Muscle layer of duodenum (tissue), 2 donors: ENCODE results near the gene DENND1B.

Experiments used
- H3K27ac ChIP-seq: one replicate; pipeline ENCODE4 v1.7.0; 2013; ENCODE audit warnings: mild to moderate bottlenecking, low read length
- H3K27me3 ChIP-seq: one replicate; pipeline ENCODE4 v1.7.0; 2013; ENCODE audit warnings: low read depth, mild to moderate bottlenecking, control low read depth, low read length
- H3K36me3 ChIP-seq, 2 donors: one replicate each; pipeline ENCODE4 v1.7.0; 2013; ENCODE audit warnings: low read length in 2 of 2, control low read depth in 1 of 2, mild to moderate bottlenecking in 1 of 2; ENCODE audit not compliant: insufficient read depth in 2 of 2, control insufficient read depth in 1 of 2
- H3K4me1 ChIP-seq, 2 donors: one replicate each; pipeline ENCODE4 v1.7.0; 2013; ENCODE audit warnings: low read length in 2 of 2, mild to moderate bottlenecking in 2 of 2, control low read depth in 1 of 2, moderate library complexity in 1 of 2; ENCODE audit not compliant: insufficient read depth in 2 of 2, control insufficient read depth in 1 of 2
- H3K4me3 ChIP-seq, 2 donors: one replicate each; pipeline ENCODE4 v1.7.0; 2013; ENCODE audit warnings: low read length in 2 of 2, low read depth in 1 of 2, mild to moderate bottlenecking in 1 of 2
- H3K9me3 ChIP-seq, 2 donors: one replicate each; pipeline ENCODE4 v1.7.0; 2013; ENCODE audit warnings: low read length in 2 of 2, control low read depth in 1 of 2, mild to moderate bottlenecking in 1 of 2; ENCODE audit not compliant: control insufficient read depth in 1 of 2
- donor health status: healthy.

DENND1B gene

GRCh38 chr1:197782722-197783360, 7.6 kb upstream of the DENND1B start:
- H3K27me3 ChIP-seq = no peaks in the 10 kb centered on the region
- no peaks in the 10 kb centered on the region for H3K9me3 ChIP-seq
- H3K36me3 ChIP-seq = no peaks in the 10 kb centered on the region
- no peak overlapping the region for H3K4me3 ChIP-seq
- H3K27ac ChIP-seq = peak overlapping the region; percentile 47
- H3K4me1 ChIP-seq = no peaks in the 10 kb centered on the region

DNA sequence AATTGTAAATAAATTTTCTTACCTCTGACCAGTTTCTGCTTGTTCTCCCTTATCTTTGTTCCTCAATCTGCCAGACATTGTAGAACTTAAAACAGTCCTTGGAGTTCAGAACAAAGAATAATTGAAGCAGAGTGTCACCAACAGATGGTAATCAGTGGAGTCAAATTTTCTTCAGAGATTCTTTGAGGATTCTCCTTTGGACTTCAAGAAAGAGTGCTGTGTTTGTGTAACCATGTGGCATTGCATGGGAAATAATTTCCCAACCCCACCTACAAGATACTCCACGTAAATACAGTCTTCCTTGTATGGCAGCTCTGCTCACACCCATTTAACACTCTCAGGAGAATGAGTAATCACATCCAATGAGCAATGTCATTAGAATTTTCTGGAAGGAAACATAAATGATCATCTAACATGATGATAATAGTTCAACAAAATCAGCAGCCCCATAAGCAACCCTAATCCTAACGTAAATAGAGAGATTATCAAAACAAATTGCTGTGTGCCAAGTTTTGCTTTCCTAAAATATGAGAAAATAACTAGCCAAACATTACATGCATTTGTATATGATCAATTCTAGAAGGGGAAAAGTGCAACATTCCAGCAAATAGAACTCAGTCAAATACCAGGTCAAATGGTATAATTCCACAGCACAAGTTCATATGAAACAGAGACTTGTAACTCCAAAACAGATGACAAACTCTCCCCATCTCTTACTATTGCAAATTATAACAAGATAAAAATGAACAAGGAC, 6.9 kb upstream of the DENND1B start:
- Histone ChIP-seq H3K27ac (peak overlapping the region; percentile 47), H3K36me3 (no peaks in the 10 kb centered on the region), H3K4me1 (no peaks in the 10 kb centered on the region), H3K4me3 (no peak overlapping the region), H3K9me3 (no peaks in the 10 kb centered on the region), H3K27me3 (no peaks in the 10 kb centered on the region)

- H3K4me1 ChIP-seq = no peaks in the 10 kb centered on the region
- H3K27ac ChIP-seq = no peak overlapping the region
- H3K4me3 ChIP-seq = no peak overlapping the region
- no peaks in the 10 kb centered on the region for H3K27me3 ChIP-seq
- no peaks in the 10 kb centered on the region for H3K9me3 ChIP-seq
- no peaks in the 10 kb centered on the region for H3K36me3 ChIP-seq
Observed at GRCh38 chr1:197779921-197780320, 4.6 kb upstream of the DENND1B start.

DNA sequence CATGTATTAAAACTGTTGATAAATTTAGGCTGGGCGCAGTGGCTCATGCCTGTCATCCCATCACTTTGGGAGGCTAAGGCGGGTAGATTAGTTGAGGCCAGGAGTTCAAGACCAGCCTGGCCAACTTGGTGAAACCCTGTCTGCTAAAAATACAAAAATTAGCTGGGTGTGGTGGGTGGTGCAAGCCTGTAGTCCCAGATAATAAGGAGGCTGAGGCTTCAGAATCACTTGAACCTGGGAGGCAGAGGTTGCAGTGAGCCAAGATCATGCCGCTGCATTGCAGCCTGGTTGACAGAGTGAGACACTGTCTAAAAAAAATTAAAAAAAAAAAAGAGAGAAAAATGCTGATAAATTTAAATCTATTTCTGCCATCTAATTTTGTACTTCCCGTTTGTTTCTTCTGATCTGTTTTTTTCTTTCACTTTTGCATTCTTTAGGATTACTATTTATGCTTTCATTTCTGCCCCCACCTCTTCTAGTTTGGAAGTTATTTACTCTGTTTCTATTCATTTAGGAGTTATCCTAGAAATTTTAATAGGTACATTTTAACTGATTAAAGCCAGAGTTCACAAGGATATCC, 3.2 kb upstream of the DENND1B start:
- no peak overlapping the region for H3K27ac ChIP-seq
- H3K9me3 ChIP-seq = no peaks in the 10 kb centered on the region
- H3K4me1 ChIP-seq = peaks cover 0 to under 1% of the 10 kb centered on the region in 2 donors
- no peaks in the 10 kb centered on the region for H3K27me3 ChIP-seq
- no peaks in the 10 kb centered on the region for H3K36me3 ChIP-seq
- H3K4me3 ChIP-seq = no peak overlapping the region

DNA sequence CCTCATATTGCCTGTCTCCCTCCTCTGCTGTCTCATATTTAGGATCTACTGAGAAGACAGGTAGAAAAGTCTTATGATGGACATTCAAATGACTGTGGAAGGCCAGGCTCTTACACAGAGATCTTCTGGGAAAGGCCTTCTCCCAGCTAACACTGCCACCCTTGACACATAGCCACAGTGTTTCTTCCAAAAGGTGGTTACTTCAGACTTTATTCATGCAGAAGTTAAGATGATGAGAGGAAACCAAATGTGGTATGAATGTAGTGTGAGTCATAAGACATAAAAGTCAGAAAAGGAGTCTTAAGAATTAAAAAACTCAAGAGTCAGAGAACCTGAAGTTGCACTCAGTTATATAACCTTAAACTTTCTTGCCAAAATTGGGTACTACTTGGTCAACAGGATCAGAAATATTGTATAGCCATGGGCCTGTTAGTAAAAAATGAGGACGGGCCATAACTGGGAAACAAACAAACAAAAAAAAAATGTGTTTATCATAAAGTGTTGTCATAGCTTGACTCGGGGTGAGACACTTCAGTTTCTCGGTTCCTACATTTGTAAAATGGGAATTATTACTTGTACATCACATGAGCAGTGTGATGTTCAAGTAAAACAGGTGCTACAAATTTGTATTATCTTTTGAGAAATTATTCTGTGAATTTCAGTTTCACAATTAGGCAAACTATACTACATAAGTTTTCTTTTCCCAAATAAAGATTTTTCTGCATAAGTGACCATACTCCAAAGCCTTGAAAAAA, 1.2 kb upstream of the DENND1B start:
- Histone ChIP-seq H3K4me3 (no peak overlapping the region), H3K27me3 (no peaks in the 10 kb centered on the region), H3K4me1 (peaks cover 0 to 6% of the 10 kb centered on the region in 2 donors), H3K36me3 (no peaks in the 10 kb centered on the region), H3K27ac (peak overlapping the region; percentile 76), H3K9me3 (no peaks in the 10 kb centered on the region)

DNA sequence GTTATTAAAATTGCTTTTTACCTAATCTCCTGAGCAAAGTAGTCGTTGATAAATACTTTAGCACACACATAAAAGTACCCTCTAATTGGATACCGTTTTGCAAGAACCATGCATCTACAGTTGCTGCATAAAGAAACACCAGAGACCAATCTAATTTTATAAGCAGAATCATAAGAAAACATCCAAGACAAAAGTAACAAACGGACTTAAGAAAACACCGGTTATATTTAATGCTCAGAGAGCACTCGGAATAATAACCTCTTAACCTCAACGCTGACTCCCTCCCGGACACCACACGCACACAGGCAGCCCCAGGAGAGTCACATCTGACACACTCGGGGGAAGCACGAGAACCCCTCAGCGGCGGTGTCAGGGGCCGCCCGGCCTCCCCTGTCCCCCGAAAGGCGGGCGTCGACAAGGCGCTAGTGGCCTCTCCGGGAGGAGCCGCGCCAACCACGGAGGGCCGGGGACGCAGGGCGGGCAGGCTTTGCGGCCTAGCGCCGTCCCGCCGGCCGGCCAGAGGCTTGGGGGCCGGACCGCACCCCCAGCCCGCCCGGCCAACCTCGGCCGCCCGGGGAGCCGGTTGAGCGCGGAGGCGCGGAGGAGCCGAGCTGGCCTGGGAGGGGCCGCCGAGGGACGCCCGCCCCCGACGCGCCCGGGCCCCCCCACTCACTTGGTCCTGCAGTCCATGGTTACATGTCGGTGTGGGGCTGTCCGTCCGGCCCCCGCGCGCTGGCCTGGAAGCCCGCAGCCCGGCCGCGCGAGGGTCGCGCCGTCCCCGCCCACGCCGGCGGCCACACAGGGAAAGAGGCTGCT, 606 bp downstream of the DENND1B start:
- no peaks in the 10 kb centered on the region for H3K27me3 ChIP-seq
- H3K36me3 ChIP-seq = no peaks in the 10 kb centered on the region
- peaks cover 0 to 6% of the 10 kb centered on the region in 2 donors for H3K4me1 ChIP-seq
- H3K4me3 ChIP-seq = peak overlapping the region; percentile 83 to 86
- H3K27ac ChIP-seq = peak overlapping the region; percentile 83
- no peaks in the 10 kb centered on the region for H3K9me3 ChIP-seq

GRCh38 chr1:197773856-197774255, 1.4 kb downstream of the DENND1B start:
- no peaks in the 10 kb centered on the region for H3K27me3 ChIP-seq
- peak overlapping the region; percentile 83 for H3K27ac ChIP-seq

DNA sequence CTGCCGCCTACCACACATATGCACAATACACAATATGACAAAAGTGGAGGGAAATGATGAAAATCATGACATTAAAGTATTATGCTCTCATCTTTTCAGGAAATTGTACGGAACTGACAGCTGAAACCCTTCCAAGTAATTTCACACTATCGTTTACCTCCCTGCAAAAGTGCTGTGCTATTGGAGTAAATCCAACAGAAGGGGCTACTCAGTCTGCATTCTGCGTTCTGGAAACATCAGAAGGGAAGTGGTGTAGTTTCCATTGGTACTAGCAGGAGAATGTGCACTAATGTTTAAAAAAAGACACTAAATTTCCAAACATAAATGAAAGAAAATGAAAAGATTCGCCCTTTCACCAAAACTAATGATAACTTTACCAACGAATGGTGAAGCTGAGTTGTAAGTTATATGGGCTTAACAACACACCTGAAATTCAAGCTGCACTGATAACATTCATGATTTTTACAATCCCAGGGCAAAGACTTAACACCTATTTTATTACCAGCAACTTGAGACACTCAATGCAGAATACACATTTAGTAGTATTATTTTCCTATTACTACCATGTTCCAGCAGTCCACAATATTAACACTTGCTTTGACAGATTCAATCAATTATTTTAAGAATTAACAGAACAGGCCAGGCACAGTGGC, 3.2 kb downstream of the DENND1B start:
- peaks cover 0 to 6% of the 10 kb centered on the region in 2 donors for H3K4me1 ChIP-seq
- H3K27ac ChIP-seq = no peak overlapping the region
- H3K9me3 ChIP-seq = no peaks in the 10 kb centered on the region
- no peak overlapping the region for H3K4me3 ChIP-seq
- H3K27me3 ChIP-seq = no peaks in the 10 kb centered on the region
- H3K36me3 ChIP-seq = no peaks in the 10 kb centered on the region

More at GRCh38 chr1:197773856-197774255, 1.4 kb downstream of the DENND1B start:
- H3K36me3 ChIP-seq = no peaks in the 10 kb centered on the region
- H3K4me3 ChIP-seq = peak overlapping the region; percentile 83 to 86
- H3K4me1 ChIP-seq = peaks cover 0 to 6% of the 10 kb centered on the region in 2 donors
- no peaks in the 10 kb centered on the region for H3K9me3 ChIP-seq

DNA sequence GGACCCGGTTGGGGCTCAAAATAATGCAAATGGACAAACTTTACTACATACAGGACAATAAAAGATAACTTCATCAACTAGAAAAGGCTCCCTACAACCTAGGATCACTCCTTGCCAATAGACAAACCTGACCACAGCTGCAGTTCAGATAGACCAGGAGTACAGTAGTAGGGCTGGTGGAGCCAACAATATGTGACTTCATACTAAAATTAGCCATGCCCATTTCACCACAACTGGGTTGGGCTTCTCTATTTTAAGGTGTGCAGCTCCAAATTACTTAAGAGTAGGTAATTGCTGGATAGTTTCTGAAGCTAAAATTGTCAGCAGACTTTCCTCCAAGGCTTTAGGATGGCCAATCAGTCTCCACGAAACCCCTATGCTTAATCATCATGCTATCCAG, 3.9 kb downstream of the DENND1B start:
- no peaks in the 10 kb centered on the region for H3K9me3 ChIP-seq
- H3K36me3 ChIP-seq = no peaks in the 10 kb centered on the region
- no peak overlapping the region for H3K27ac ChIP-seq
- peaks cover 0 to 6% of the 10 kb centered on the region in 2 donors for H3K4me1 ChIP-seq
- no peak overlapping the region for H3K4me3 ChIP-seq
- H3K27me3 ChIP-seq = no peaks in the 10 kb centered on the region

GRCh38 chr1:197770243-197770642, 5.0 kb downstream of the DENND1B start:
- no peaks in the 10 kb centered on the region for H3K36me3 ChIP-seq
- peaks cover 0 to 6% of the 10 kb centered on the region in 2 donors for H3K4me1 ChIP-seq
- H3K9me3 ChIP-seq = no peaks in the 10 kb centered on the region
- no peaks in the 10 kb centered on the region for H3K27me3 ChIP-seq
- H3K4me3 ChIP-seq = no peak overlapping the region
- no peak overlapping the region for H3K27ac ChIP-seq
